ENCODE measurements around the gene AKNA. TPM values are rescaled to one million over a fixed set of nuclear protein-coding genes. Genes with fewer than 3 reads are reported as not detected.

Gene AKNA
- total and polyA plus RNA-seq, 2 of the 8 experiments (the other 6 are each of a cell fraction or from before 2014, with no cell fraction given), result 21.0 to 27.4 TPM

GRCh38 chr9:114390952-114391351 lies 3.2 kb upstream of the AKNA start (continued):
- TF ChIP-seq CHD7 (IDR thresholded peaks at IDR 0.05; ENCODE audit: insufficient replicate concordance, low read length) (no peak), JUN (IDR thresholded peaks at IDR 0.05; ENCODE audit: low read depth, low read length) (no peak), RNF2 (IDR thresholded peaks at IDR 0.05; ENCODE audit: borderline replicate concordance, low read depth, low read length, missing control alignments, poor library complexity, severe bottlenecking) (no peak), NANOG (IDR thresholded peaks at IDR 0.05; ENCODE audit: insufficient read depth, low read depth, low read length, poor library complexity, severe bottlenecking) (no peak), SAP30 (IDR thresholded peaks at IDR 0.05; ENCODE audit: insufficient read depth, insufficient replicate concordance, low read length) (no peak), SIRT6 (IDR thresholded peaks at IDR 0.05; ENCODE audit: low read length) (no peak), SP1 (IDR thresholded peaks at IDR 0.05; ENCODE audit: low read depth, low read length) (no peak), ASH2L (IDR thresholded peaks at IDR 0.05; ENCODE audit: low read length) (no peak)
- TF ChIP-seq, protein P1, sequence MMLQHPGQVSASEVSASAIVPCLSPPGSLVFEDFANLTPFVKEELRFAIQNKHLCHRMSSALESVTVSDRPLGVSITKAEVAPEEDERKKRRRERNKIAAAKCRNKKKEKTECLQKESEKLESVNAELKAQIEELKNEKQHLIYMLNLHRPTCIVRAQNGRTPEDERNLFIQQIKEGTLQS (IDR thresholded peaks at IDR 0.05; ENCODE audit: insufficient read depth, low read depth, low read length), result no peak
- TF ChIP-seq, protein P2, sequence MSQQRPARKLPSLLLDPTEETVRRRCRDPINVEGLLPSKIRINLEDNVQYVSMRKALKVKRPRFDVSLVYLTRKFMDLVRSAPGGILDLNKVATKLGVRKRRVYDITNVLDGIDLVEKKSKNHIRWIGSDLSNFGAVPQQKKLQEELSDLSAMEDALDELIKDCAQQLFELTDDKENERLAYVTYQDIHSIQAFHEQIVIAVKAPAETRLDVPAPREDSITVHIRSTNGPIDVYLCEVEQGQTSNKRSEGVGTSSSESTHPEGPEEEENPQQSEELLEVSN (IDR thresholded peaks at IDR 0.05), result no peak
